NCI-H1694 (cell line): Measurements from ENCODE around the gene MYOZ2.
A peak's percentile ranks its signal among the peaks of the same experiment; 100 is the strongest.

Source experiments
- DNase-seq: peaks from one replicate; lab custom pipeline; 2025; lab: John Stamatoyannopoulos, UW

The MYOZ2 gene

DNA sequence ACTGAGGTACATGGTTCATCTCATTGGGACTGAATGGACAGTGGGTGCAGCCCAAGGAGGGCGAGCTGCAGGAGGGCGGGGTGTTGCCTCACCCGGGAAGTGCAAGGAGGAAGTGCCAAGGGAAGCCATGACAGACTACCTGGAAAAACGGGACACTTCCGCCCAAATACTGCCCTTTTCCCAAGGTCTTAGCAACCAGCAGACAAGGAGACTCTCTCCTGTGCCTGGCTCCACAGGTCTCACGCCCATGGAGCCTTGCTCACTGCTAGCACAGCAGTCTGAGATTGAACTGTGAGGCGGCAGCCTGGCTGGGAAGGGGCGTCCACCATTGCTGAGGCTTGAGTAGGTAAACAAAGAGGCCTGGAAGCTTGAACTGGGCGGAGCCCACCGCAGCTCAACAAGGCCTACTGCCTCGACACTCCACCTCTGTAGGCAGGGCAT is 62.2 kb downstream of the MYOZ2 start:
- no peak for DNase-seq

GRCh38 chr4:119204916-119205315 is 69.3 kb downstream of the MYOZ2 start:
- DNase-seq, result no peak

GRCh38 chr4:119205690-119206089 is 70.1 kb downstream of the MYOZ2 start:
- DNase-seq, result no peak

- DNase-seq, result no peak
Observed at GRCh38 chr4:119206178-119206577, 70.5 kb downstream of the MYOZ2 start.

- no peak for DNase-seq
Observed at GRCh38 chr4:119207051-119207450, 71.4 kb downstream of the MYOZ2 start.

GRCh38 chr4:119209077-119209476 is 73.4 kb downstream of the MYOZ2 start:
- no peak for DNase-seq

GRCh38 chr4:119209586-119209985 is 74.0 kb downstream of the MYOZ2 start:
- no peak for DNase-seq

DNA sequence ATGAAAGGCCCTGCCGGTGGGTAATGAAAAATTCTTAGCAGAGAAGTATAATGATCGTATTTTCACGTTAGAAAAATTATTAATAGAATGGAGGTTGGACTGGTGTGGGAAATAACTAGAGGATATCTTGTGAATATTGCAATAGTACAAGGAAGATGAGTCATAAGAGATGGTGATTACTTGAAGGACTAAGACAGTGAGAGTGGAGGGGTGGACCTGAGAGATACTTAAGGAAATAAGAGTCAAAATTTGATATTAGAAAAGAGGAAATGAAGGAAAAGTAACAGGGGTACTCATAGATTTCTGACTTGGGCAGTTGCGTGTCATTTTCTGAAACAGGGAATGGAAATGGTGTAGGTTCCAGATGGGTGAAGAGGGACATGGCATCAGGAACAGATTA is 75.1 kb downstream of the MYOZ2 start:
- no peak for DNase-seq

DNA sequence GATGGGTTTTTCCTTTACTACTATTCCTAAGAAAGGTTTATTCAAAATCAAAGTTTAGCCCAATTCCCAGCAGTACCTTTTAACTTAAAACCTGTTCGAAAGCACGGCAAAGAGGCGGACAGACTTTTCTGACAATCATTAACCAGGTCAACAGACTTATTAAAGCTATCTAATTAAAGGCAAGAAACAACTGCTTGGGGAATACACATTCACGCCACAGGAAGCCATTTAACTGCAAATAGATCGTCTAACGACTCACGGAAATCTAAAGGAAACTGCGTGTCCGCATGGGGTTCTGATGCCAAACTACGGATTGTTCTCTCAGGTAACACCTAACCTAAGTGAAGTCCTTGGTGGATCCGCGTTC is 76.2 kb downstream of the MYOZ2 start:
- DNase-seq, result peak; percentile 40

GRCh38 chr4:119212234-119212963 is 76.8 kb downstream of the MYOZ2 start, which contains the start of gene USP53:
Gene USP53, plus strand, starts transcription at chr4:119212713. Its CDS starts 27,047 bp downstream, at chr4:119239760.
- peak; percentile 81 for DNase-seq

GRCh38 chr4:119212964-119213606 is 77.5 kb downstream of the MYOZ2 start:
- DNase-seq, result no peak

- no peak for DNase-seq
Observed at GRCh38 chr4:119218093-119218492, 82.5 kb downstream of the MYOZ2 start.

DNA sequence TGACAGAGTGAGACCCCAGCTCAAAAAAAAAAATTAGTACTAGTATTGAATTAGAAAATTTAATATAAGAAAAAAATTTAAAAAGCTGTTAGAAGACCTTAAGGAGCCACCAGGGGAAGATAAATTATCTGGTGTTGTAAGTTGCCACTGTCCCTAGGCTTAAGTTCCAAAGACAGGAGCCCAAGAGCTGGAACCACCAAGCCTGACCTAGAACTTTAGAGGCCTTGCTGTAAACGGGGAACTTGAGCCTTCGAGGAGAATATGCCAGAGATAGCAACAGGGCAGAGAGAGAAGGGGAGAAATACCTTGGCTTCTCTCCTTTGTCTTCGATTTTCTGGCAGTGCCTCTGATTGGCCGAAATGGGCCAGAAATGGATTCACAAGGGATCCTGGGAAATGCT is 85.8 kb downstream of the MYOZ2 start:
- DNase-seq, result no peak

DNA sequence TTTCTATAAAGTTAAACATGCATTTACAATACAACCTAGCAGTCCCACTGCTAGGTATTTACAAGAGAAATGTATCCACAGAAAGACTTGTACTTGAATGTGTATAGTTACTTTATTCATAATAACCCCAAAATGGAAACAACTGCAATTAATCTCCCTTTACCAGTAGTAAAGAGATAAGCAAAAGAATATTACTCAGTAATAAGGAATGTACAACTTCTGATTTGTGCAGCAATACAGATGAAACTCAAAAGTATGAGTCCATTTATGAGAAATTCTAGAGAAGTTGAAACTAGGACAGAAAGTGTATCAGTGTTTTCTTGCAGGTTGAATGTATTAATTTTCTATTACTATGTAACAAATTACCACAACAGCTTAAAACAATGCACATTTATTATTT is 92.1 kb downstream of the MYOZ2 start:
- DNase-seq, result no peak

DNA sequence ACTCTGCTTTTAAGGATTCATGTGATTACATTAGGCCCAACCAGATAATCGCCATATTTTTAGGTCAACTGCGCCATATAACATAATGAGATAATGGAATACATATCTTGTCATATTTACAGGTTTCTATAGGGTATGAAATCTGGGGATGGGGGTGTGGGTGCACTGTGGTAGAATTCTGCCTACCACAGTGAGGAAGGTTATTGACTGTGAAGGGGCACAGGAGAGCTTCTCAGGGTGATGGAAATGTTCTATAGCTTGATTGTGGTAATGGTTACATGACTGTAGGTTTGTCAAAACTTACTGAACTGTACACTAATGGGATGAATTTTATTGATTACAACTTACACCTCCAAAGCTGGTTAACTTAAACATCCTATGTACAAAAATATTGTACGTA is 92.8 kb downstream of the MYOZ2 start:
- DNase-seq, result no peak

DNA sequence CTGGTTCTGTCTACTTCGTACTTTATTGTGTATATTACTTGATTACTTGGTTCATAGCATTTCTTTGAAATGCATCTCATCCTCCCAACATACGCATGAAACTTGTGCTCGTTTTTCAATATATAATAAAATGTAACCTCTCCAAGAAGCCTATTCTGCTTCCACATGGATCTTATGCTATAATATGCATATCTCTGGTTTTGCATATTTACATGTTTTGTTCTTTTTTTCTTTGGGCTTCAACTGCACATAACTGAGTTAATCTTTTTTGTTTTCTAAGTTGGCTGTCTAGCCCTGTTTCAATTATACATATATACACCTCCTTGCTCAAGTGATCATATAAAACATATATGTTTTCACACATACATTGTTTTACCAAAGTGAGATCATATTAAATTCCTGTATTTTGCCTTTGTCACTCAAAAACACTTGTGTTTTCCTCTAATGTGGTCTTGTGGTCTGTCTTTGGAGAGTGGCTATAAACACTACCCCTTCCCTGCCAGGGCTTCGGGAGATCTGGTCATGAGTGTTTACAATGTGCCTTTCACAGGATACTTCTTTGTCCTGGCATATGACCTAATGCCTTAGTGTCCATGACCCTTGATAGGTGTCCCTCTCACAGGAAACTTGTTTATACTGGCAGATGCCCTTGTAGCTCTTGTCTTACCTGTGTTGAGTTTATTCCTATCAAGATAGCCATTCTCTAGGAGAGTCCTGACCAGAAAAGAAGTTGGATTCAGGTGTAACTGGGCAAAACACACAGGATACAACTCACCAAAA is 94.5 kb downstream of the MYOZ2 start:
- no peak for DNase-seq

- no peak for DNase-seq
Observed at GRCh38 chr4:119231491-119231890, 95.9 kb downstream of the MYOZ2 start.

DNA sequence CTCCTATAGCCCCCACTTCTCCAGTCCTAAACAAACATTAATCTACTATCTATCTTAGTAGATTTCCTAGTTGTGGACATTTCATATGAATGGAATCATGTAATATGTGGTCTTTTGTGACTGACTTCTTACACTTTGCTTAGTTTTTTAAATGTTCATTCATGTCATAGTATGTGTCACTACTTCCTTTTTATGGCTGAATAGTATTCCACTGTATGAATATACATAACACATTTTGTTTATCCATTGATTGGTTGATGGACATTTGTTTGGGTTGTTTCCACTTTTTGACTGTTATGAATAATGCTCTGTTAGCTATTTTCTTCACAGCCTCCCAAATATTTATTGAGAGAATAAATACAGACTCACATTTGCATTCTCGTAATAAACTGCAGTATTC is 96.7 kb downstream of the MYOZ2 start:
- DNase-seq, result no peak

GRCh38 chr4:119233191-119233590 is 97.6 kb downstream of the MYOZ2 start:
- DNase-seq, result no peak

DNA sequence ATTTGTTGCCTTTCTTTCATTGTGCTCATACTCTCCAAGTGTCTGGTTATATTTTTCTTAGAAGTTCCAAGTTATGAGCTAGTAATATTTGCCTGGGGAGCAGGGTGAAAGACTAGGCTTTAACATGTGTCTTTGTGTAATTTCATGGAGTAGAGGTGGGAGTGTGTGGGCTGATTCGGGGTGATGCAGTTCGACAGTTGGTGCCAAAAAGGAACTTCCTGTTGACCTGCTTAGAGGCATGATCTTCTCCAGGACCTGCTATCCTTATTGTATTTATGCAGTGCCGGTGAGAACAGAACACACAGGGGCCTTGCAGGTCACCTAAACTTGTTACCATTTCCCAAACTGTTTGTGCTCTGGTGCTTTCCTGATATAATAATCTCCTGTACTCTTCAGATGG is 98.1 kb downstream of the MYOZ2 start:
- DNase-seq, result no peak

GRCh38 chr4:119237201-119237600 is 101.6 kb downstream of the MYOZ2 start:
- DNase-seq, result no peak
